Stomach (tissue), 4 donors: ENCODE results near the gene LHFPL3.

Experiments
- CTCF ChIP-seq, 7 experiments: fragments of 450-650 bp in 4 of 7; fragments of 200-600 bp in 3 of 7; sonication (generic) in 3 of 7; IDR thresholded peaks; one replicate each; pipeline ENCODE4 v1.5.1; 2016 to 2019; ENCODE audit warnings: antibody characterized with exemption in 7 of 7, control low read depth in 2 of 7, mild to moderate bottlenecking in 1 of 7
- POLR2A ChIP-seq, 4 donors: fragments of 450-650 bp; IDR thresholded peaks; one replicate each; pipeline ENCODE4 v1.6.1; 2016; ENCODE audit warnings: antibody characterized with exemption in 4 of 4, control low read depth in 2 of 4, mild to moderate bottlenecking in 1 of 4, moderate library complexity in 1 of 4
- POLR2AphosphoS5 ChIP-seq, 3 donors: sonication (generic); formaldehyde crosslinking; IDR thresholded peaks; one replicate each; pipeline ENCODE4 v1.6.1; 2016; ENCODE audit warnings: antibody characterized with exemption in 3 of 3

- TF ChIP-seq CTCF (IDR thresholded peaks at IDR 0.05) (no peak), POLR2A (IDR thresholded peaks at IDR 0.05) (no peak), POLR2AphosphoS5 (IDR thresholded peaks at IDR 0.05) (no peak)
Observed at GRCh38 chr7:104480529-104480928, 152.1 kb downstream of the LHFPL3 start.
